Measurements from ENCODE around the gene ZNRF3.

The ZNRF3 gene

DNA sequence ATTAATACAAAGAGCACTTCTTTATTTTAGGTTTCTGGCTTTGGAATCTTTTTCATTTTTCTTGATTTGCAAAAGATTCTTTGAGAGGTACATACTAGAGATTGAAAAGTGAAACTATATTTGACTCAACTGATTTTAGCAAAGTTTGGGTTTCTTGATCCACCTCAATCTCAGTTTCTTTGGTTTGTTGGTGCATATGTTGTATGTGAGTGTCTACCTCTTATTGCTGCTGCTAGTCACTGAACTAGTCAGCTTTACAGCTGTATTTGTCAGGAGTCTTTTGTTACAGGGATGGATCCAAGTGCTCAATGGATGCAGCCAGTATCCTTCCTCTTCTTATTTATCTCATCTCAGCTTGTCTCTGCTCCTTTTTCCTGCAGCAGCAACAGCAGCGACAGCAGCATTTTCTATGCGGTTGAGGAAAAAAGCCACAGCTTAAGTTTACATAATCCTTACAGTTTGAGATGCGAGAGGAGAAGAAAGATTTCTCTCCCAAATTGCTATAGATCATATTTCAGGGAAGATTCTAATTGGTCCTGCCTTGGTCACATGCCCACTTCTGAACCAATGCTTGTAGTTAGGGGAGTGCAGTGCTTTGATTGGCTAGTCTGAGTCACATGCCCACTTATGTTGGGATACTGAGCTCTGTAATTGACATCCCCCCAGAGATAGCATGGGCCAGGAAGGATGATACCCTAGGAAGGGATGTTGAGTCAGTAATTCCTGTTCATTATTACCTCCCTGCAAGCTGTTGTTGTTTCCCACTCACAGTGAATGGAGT is 10.0 kb upstream of the ZNRF3 start:
- TF ChIP-seq ESRRG (CRISPR knock-in tag; IDR thresholded peaks at IDR 0.05): no peak
- no peak for TF ChIP-seq RARB (CRISPR knock-in tag; IDR thresholded peaks at IDR 0.05)
- TF ChIP-seq TCF4 (CRISPR knock-in tag; IDR thresholded peaks at IDR 0.05; ENCODE audit: borderline replicate concordance): no peak
- TF ChIP-seq, protein P1, sequence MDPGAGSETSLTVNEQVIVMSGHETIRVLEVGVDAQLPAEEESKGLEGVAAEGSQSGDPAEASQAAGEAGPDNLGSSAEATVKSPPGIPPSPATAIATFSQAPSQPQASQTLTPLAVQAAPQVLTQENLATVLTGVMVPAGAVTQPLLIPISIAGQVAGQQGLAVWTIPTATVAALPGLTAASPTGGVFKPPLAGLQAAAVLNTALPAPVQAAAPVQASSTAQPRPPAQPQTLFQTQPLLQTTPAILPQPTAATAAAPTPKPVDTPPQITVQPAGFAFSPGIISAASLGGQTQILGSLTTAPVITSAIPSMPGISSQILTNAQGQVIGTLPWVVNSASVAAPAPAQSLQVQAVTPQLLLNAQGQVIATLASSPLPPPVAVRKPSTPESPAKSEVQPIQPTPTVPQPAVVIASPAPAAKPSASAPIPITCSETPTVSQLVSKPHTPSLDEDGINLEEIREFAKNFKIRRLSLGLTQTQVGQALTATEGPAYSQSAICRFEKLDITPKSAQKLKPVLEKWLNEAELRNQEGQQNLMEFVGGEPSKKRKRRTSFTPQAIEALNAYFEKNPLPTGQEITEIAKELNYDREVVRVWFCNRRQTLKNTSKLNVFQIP (CRISPR knock-in tag; IDR thresholded peaks at IDR 0.05; ENCODE audit: borderline replicate concordance, low read depth): no peak
- no peak for TF ChIP-seq OSR1 (CRISPR knock-in tag; IDR thresholded peaks at IDR 0.05)
- TF ChIP-seq TSHZ2 (CRISPR knock-in tag; IDR thresholded peaks at IDR 0.05): no peak
- no peak for TF ChIP-seq GLIS3 (CRISPR knock-in tag; IDR thresholded peaks at IDR 0.05)
- no peak for TF ChIP-seq ZNF8 (CRISPR knock-in tag; IDR thresholded peaks at IDR 0.05)
- no peak for TF ChIP-seq PATZ1 (CRISPR knock-in tag; IDR thresholded peaks at IDR 0.05; ENCODE audit: borderline replicate concordance)
- no peak for TF ChIP-seq BACH2 (CRISPR knock-in tag; IDR thresholded peaks at IDR 0.05; ENCODE audit: borderline replicate concordance)
- TF ChIP-seq ZFP3 (CRISPR knock-in tag; IDR thresholded peaks at IDR 0.05): no peak
- no peak for TF ChIP-seq ZNF70 (CRISPR knock-in tag; IDR thresholded peaks at IDR 0.05)
- no peak for TF ChIP-seq ZFP30 (CRISPR knock-in tag; IDR thresholded peaks at IDR 0.05)
- TF ChIP-seq CSDC2 (CRISPR knock-in tag; IDR thresholded peaks at IDR 0.05): no peak
- TF ChIP-seq SNAI2 (CRISPR knock-in tag; IDR thresholded peaks at IDR 0.05): no peak
- TF ChIP-seq PPARA (CRISPR knock-in tag; IDR thresholded peaks at IDR 0.05; ENCODE audit: borderline replicate concordance): no peak
- no peak for TF ChIP-seq ZNF565 (CRISPR knock-in tag; conservative IDR thresholded peaks at IDR 0.05; ENCODE audit: low read depth)
- TF ChIP-seq TOX (CRISPR knock-in tag; IDR thresholded peaks at IDR 0.05; ENCODE audit: borderline replicate concordance): no peak
- no peak for TF ChIP-seq ISL1 (CRISPR knock-in tag; IDR thresholded peaks at IDR 0.05)
- TF ChIP-seq CSRNP3 (CRISPR knock-in tag; IDR thresholded peaks at IDR 0.05): no peak
- no peak for ATAC-seq

DNA sequence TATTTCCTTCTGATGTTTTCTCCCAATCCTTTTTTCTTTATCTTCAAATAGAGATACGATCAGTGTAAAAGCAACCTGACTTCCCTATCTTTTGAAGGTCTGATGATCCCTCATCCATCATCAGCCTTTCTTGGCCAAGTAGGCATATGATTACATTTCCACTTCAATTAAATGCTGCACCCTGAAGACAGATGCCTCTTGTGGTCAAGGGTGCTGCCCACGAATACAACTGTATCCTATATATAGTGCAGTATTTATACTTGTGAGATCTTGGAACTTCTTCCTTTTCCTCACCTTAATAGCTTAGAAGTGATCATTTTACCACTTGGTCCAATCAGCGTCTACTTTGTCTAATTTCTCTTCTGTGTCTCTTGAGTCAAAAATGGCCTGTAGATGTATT is 9.3 kb upstream of the ZNRF3 start:
- ATAC-seq: no peak
- no peak for TF ChIP-seq TOX (CRISPR knock-in tag; IDR thresholded peaks at IDR 0.05; ENCODE audit: borderline replicate concordance)
- no peak for TF ChIP-seq ZFP30 (CRISPR knock-in tag; IDR thresholded peaks at IDR 0.05)
- TF ChIP-seq PATZ1 (CRISPR knock-in tag; IDR thresholded peaks at IDR 0.05; ENCODE audit: borderline replicate concordance): no peak
- TF ChIP-seq, protein P1 (CRISPR knock-in tag; IDR thresholded peaks at IDR 0.05; ENCODE audit: borderline replicate concordance, low read depth): no peak
- no peak for TF ChIP-seq ISL1 (CRISPR knock-in tag; IDR thresholded peaks at IDR 0.05)
- no peak for TF ChIP-seq TSHZ2 (CRISPR knock-in tag; IDR thresholded peaks at IDR 0.05)
- TF ChIP-seq ZC3H10 (CRISPR knock-in tag; IDR thresholded peaks at IDR 0.05): no peak
- TF ChIP-seq ZFP3 (CRISPR knock-in tag; IDR thresholded peaks at IDR 0.05): no peak
- TF ChIP-seq ARNTL (CRISPR knock-in tag; IDR thresholded peaks at IDR 0.05; ENCODE audit: borderline replicate concordance, low read depth): no peak

All from SK-N-SH treated with all-trans-retinoic acid at 6 μM for 48 hours (cell line).